ENCODE results near the gene TCEA3. TPM values are rescaled to one million over a fixed set of nuclear protein-coding genes. Genes with fewer than 3 reads are reported as not detected.

TCEA3 gene
- polyA plus RNA-seq, 4 donors = 20.5 to 55.2 (median 32.4) TPM

- Histone ChIP-seq H3K27me3 (ENCODE audit: control insufficient read depth in 3 of 3, insufficient read depth in 3 of 3, low read length in 3 of 3) (peaks cover 0 to 7% (median 0%) of the 10 kb centered on the region in 3 donors), H3K4me3 (ENCODE audit: low read depth in 1 of 3, low read length in 3 of 3) (peak overlapping the region in 1 of 3 donors; percentile 6), H3K9me3 (ENCODE audit: control insufficient read depth in 2 of 2, insufficient read depth in 1 of 2, low read depth in 1 of 2, low read length in 1 of 2) (no peaks in the 10 kb centered on the region), H3K27ac (ENCODE audit: low read depth in 1 of 3, low read length in 2 of 3) (peak overlapping the region; percentile 17 to 68 (median 36)), H3K36me3 (ENCODE audit: control insufficient read depth in 3 of 3, insufficient read depth in 2 of 3, low read depth in 1 of 3, low read length in 3 of 3) (peaks cover 0 to 12% (median 0%) of the 10 kb centered on the region in 3 donors), H3K4me1 (ENCODE audit: control insufficient read depth in 3 of 3, insufficient read depth in 2 of 3, low read depth in 1 of 3, low read length in 2 of 3) (peaks cover 2 to 31% (median 4%) of the 10 kb centered on the region in 3 donors)
- WGBS, 3 donors = 9 to 11% (median 10%) methylated on average over 12 to 15 of the region's 15 CpGs
- peak; percentile 79 for DNase-seq
- no peak for FAIRE-seq
Measured at GRCh38 chr1:23422241-23422877, 2.2 kb downstream of the TCEA3 start.

DNA sequence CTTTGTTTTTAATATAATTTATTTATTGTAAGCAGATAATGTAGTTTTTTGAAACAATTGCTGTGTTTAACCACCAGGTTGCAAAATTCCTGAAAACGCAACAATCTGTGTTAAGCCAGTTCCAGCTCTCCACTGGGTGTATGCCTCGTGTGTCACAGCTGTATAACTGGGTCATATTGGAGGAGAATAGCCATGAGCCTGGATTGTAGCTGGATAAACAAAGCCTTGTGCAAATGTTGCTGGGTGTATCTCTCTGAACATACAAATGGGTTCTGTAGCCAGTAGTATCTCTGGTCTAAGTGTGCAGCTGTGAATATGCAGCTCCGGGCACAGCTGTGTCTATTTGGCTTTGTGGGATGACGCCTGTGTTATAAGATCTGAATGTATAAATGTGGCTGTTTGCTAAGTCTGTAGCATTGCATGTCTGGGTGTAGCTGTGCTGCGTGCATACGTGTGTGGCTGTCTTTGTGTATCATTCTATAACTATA lies 2.8 kb downstream of the TCEA3 start:
- Histone ChIP-seq H3K4me3 (ENCODE audit: low read depth in 1 of 3, low read length in 3 of 3) (no peak overlapping the region), H3K27me3 (ENCODE audit: control insufficient read depth in 3 of 3, insufficient read depth in 3 of 3, low read length in 3 of 3) (peaks cover 0 to 7% (median 0%) of the 10 kb centered on the region in 3 donors), H3K4me1 (ENCODE audit: control insufficient read depth in 3 of 3, insufficient read depth in 2 of 3, low read depth in 1 of 3, low read length in 2 of 3) (peaks cover 2 to 34% (median 4%) of the 10 kb centered on the region in 3 donors), H3K9me3 (ENCODE audit: control insufficient read depth in 2 of 2, insufficient read depth in 1 of 2, low read depth in 1 of 2, low read length in 1 of 2) (no peaks in the 10 kb centered on the region), H3K27ac (ENCODE audit: low read depth in 1 of 3, low read length in 2 of 3) (peak overlapping the region; percentile 17 to 68 (median 36)), H3K36me3 (ENCODE audit: control insufficient read depth in 3 of 3, insufficient read depth in 2 of 3, low read depth in 1 of 3, low read length in 3 of 3) (peaks cover 0 to 14% (median 0%) of the 10 kb centered on the region in 3 donors)
- 46 to 48% (median 46%) methylated on average over 6 of the region's 6 CpGs for WGBS, 3 donors
- FAIRE-seq (no peak), DNase-seq (peak; percentile 57 to 60)

DNA sequence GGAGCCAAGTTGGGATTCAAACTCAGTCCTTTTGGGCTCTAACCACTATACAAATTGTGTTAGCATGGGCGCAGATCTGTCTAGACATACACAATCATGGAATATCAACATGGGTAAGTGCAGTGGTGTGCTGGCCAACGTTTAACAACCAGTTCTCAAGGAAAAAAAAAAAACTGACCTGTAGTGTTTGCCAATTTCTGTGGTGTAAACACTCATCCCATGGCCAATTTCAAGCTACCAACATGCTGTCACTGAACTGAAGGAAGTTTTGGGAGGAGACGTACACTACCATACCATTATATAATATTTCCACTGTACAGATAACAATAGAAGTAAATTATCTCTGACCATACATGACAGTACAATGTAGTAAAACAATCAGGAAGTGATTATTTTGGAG lies 3.2 kb downstream of the TCEA3 start:
- DNase-seq (no peak), FAIRE-seq (no peak)
- WGBS, 3 donors = 65 to 72% (median 68%) methylated on average over 3 of the region's 3 CpGs
- peak overlapping the region in 2 of 3 donors; percentile 45 to 68 for H3K27ac ChIP-seq (ENCODE audit: low read depth in 1 of 3, low read length in 2 of 3)
- H3K9me3 ChIP-seq (ENCODE audit: control insufficient read depth in 2 of 2, insufficient read depth in 1 of 2, low read depth in 1 of 2, low read length in 1 of 2) = no peaks in the 10 kb centered on the region
- H3K4me1 ChIP-seq (ENCODE audit: control insufficient read depth in 3 of 3, insufficient read depth in 2 of 3, low read depth in 1 of 3, low read length in 2 of 3) = peaks cover 2 to 34% (median 4%) of the 10 kb centered on the region in 3 donors
- H3K27me3 ChIP-seq (ENCODE audit: control insufficient read depth in 3 of 3, insufficient read depth in 3 of 3, low read length in 3 of 3) = peaks cover 0 to 7% (median 0%) of the 10 kb centered on the region in 3 donors
- H3K4me3 ChIP-seq (ENCODE audit: low read depth in 1 of 3, low read length in 3 of 3) = no peak overlapping the region
- H3K36me3 ChIP-seq (ENCODE audit: control insufficient read depth in 3 of 3, insufficient read depth in 2 of 3, low read depth in 1 of 3, low read length in 3 of 3) = peaks cover 0 to 17% (median 0%) of the 10 kb centered on the region in 3 donors

GRCh38 chr1:23420778-23421177 lies 3.8 kb downstream of the TCEA3 start:
- H3K27me3 ChIP-seq (ENCODE audit: control insufficient read depth in 3 of 3, insufficient read depth in 3 of 3, low read length in 3 of 3) = peaks cover 0 to 7% (median 0%) of the 10 kb centered on the region in 3 donors
- whole genome bisulfite sequencing, 3 donors = 75 to 96% (median 95%) methylated on average over 3 of the region's 3 CpGs
- peak overlapping the region in 1 of 3 donors; percentile 68 for H3K27ac ChIP-seq (ENCODE audit: low read depth in 1 of 3, low read length in 2 of 3)
- H3K9me3 ChIP-seq (ENCODE audit: control insufficient read depth in 2 of 2, insufficient read depth in 1 of 2, low read depth in 1 of 2, low read length in 1 of 2) = no peaks in the 10 kb centered on the region
- FAIRE-seq (no peak), DNase-seq (no peak)
- no peak overlapping the region for H3K4me3 ChIP-seq (ENCODE audit: low read depth in 1 of 3, low read length in 3 of 3)
- peaks cover 0 to 15% (median 0%) of the 10 kb centered on the region in 3 donors for H3K36me3 ChIP-seq (ENCODE audit: control insufficient read depth in 3 of 3, insufficient read depth in 2 of 3, low read depth in 1 of 3, low read length in 3 of 3)
- H3K4me1 ChIP-seq (ENCODE audit: control insufficient read depth in 3 of 3, insufficient read depth in 2 of 3, low read depth in 1 of 3, low read length in 2 of 3) = peaks cover 2 to 34% (median 4%) of the 10 kb centered on the region in 3 donors

- DNase-seq (no peak), FAIRE-seq (no peak)
- no peaks in the 10 kb centered on the region for H3K9me3 ChIP-seq (ENCODE audit: control insufficient read depth in 2 of 2, insufficient read depth in 1 of 2, low read depth in 1 of 2, low read length in 1 of 2)
- H3K27ac ChIP-seq (ENCODE audit: low read depth in 1 of 3, low read length in 2 of 3) = no peak overlapping the region
- peaks cover 0 to 15% (median 0%) of the 10 kb centered on the region in 3 donors for H3K36me3 ChIP-seq (ENCODE audit: control insufficient read depth in 3 of 3, insufficient read depth in 2 of 3, low read depth in 1 of 3, low read length in 3 of 3)
- 82 to 88% (median 82%) methylated on average over 6 of the region's 6 CpGs for WGBS, 3 donors
- no peaks in the 10 kb centered on the region for H3K27me3 ChIP-seq (ENCODE audit: control insufficient read depth in 3 of 3, insufficient read depth in 3 of 3, low read length in 3 of 3)
- no peak overlapping the region for H3K4me3 ChIP-seq (ENCODE audit: low read depth in 1 of 3, low read length in 3 of 3)
- peaks cover 0 to 30% (median 4%) of the 10 kb centered on the region in 3 donors for H3K4me1 ChIP-seq (ENCODE audit: control insufficient read depth in 3 of 3, insufficient read depth in 2 of 3, low read depth in 1 of 3, low read length in 2 of 3)
Measured at GRCh38 chr1:23419180-23419579, 5.4 kb downstream of the TCEA3 start.

- H3K9me3 ChIP-seq (ENCODE audit: control insufficient read depth in 2 of 2, insufficient read depth in 1 of 2, low read depth in 1 of 2, low read length in 1 of 2) = no peaks in the 10 kb centered on the region
- no peak for FAIRE-seq
Measured at GRCh38 chr1:23417570-23417969, 7.0 kb downstream of the TCEA3 start.

DNA sequence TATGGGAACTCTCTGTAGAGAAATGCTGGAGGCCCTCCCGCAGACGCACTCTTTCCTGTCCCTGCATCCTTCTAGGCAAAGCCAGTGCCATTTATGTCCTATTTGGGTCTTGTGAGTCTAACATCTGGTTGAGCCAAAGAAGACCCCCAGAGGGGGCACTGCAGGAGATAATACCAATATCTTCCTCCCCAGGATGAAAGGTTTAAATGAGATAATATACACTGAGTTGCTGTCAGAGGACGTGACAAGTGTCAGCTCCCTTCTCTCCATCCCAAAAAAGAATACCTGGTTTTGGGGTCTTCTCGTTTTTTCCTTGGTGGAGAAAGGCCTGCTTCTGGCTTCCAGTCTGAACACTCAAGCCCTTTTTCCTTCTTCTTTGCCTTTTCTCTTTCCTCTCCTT lies 7.6 kb downstream of the TCEA3 start:
- FAIRE-seq (no peak), DNase-seq (no peak)
- H3K9me3 ChIP-seq (ENCODE audit: control insufficient read depth in 2 of 2, insufficient read depth in 1 of 2, low read depth in 1 of 2, low read length in 1 of 2) = no peaks in the 10 kb centered on the region
- no peak overlapping the region for H3K4me3 ChIP-seq (ENCODE audit: low read depth in 1 of 3, low read length in 3 of 3)
- H3K4me1 ChIP-seq (ENCODE audit: control insufficient read depth in 3 of 3, insufficient read depth in 2 of 3, low read depth in 1 of 3, low read length in 2 of 3) = peaks cover 0 to 13% (median 2%) of the 10 kb centered on the region in 3 donors
- H3K27ac ChIP-seq (ENCODE audit: low read depth in 1 of 3, low read length in 2 of 3) = no peak overlapping the region
- H3K27me3 ChIP-seq (ENCODE audit: control insufficient read depth in 3 of 3, insufficient read depth in 3 of 3, low read length in 3 of 3) = no peaks in the 10 kb centered on the region
- H3K36me3 ChIP-seq (ENCODE audit: control insufficient read depth in 3 of 3, insufficient read depth in 2 of 3, low read depth in 1 of 3, low read length in 3 of 3) = peaks cover 0 to 13% (median 0%) of the 10 kb centered on the region in 3 donors
- 83 to 90% (median 84%) methylated on average over 4 of the region's 4 CpGs for WGBS, 3 donors

More at GRCh38 chr1:23417570-23417969, 7.0 kb downstream of the TCEA3 start:
- H3K27me3 ChIP-seq (ENCODE audit: control insufficient read depth in 3 of 3, insufficient read depth in 3 of 3, low read length in 3 of 3) = no peaks in the 10 kb centered on the region
- peak; percentile 62 for DNase-seq
- H3K4me3 ChIP-seq (ENCODE audit: low read depth in 1 of 3, low read length in 3 of 3) = no peak overlapping the region
- H3K36me3 ChIP-seq (ENCODE audit: control insufficient read depth in 3 of 3, insufficient read depth in 2 of 3, low read depth in 1 of 3, low read length in 3 of 3) = peaks cover 0 to 14% (median 0%) of the 10 kb centered on the region in 3 donors
- H3K27ac ChIP-seq (ENCODE audit: low read depth in 1 of 3, low read length in 2 of 3) = peak overlapping the region in 1 of 3 donors; percentile 24
- H3K4me1 ChIP-seq (ENCODE audit: control insufficient read depth in 3 of 3, insufficient read depth in 2 of 3, low read depth in 1 of 3, low read length in 2 of 3) = peaks cover 0 to 18% (median 2%) of the 10 kb centered on the region in 3 donors
- WGBS, 3 donors = 30 to 54% (median 43%) methylated on average over 3 of the region's 3 CpGs

DNA sequence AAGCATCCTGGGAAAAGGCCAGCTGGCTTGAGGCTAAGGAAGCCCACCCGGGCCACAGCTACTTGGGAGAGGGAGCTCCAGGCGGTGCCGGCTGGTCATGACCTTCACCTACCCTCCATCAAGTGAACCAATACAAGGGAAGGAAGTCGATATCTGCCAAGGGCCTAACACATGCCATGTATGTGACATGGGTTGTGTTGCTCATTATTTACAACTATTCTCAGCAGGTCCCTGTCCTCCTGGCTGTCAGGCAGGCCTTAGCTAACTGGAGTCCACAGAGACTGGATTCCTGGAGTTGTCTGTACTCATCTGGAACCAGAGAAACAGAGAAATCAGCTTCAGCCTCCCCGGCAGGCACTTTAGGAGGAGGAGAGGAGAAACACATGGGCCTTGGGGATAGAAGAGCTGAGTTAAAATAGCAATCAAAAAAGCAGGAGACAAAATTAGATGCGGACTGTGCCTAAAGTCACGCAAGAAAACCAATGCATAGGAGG lies 15.7 kb downstream of the TCEA3 start:
- Histone ChIP-seq H3K36me3 (ENCODE audit: control insufficient read depth in 3 of 3, insufficient read depth in 2 of 3, low read depth in 1 of 3, low read length in 3 of 3) (peaks cover 0 to 7% (median 2%) of the 10 kb centered on the region in 3 donors), H3K27ac (ENCODE audit: low read depth in 1 of 3, low read length in 2 of 3) (no peak overlapping the region), H3K27me3 (ENCODE audit: control insufficient read depth in 3 of 3, insufficient read depth in 3 of 3, low read length in 3 of 3) (no peaks in the 10 kb centered on the region), H3K4me3 (ENCODE audit: low read depth in 1 of 3, low read length in 3 of 3) (no peak overlapping the region), H3K4me1 (ENCODE audit: control insufficient read depth in 3 of 3, insufficient read depth in 2 of 3, low read depth in 1 of 3, low read length in 2 of 3) (peaks cover 0 to 5% (median 0%) of the 10 kb centered on the region in 3 donors), H3K9me3 (ENCODE audit: control insufficient read depth in 2 of 2, insufficient read depth in 1 of 2, low read depth in 1 of 2, low read length in 1 of 2) (no peaks in the 10 kb centered on the region)
- FAIRE-seq = no peak
- no peak for DNase-seq
- 84 to 93% (median 90%) methylated on average over 7 of the region's 7 CpGs for WGBS, 3 donors

All from small intestine (tissue), 7 donors.